Measurements from ENCODE around the gene FGFR3. TPM values are rescaled to one million over a fixed set of nuclear protein-coding genes. Genes with fewer than 3 reads are reported as not detected.

Gene FGFR3
- total and polyA plus RNA-seq, 10 of the 15 experiments (the other 5 are each of a cell fraction or from before 2014, with no cell fraction given): 0.05 to 0.33 (median 0.18) TPM; not detected in 6

GRCh38 chr4:1769692-1770091 lies 23.4 kb upstream of the FGFR3 start (continued):
- TF ChIP-seq E2F8 (IDR thresholded peaks at IDR 0.05; ENCODE audit: low read depth, partially characterized antibody): no peak

GRCh38 chr4:1770245-1770644 lies 22.8 kb upstream of the FGFR3 start:
- Histone ChIP-seq H3K9ac (ENCODE audit: control insufficient read depth, insufficient read depth, low read length) (no peak overlapping the region), H2AFZ (ENCODE audit: control insufficient read depth, low read depth, low read length) (no peak overlapping the region), H3K4me2 (ENCODE audit: control insufficient read depth, insufficient read depth) (no peak overlapping the region), H3K9me3 (replicated peaks; ENCODE audit: control insufficient read depth, insufficient read depth, low read length) (no peaks in the 10 kb centered on the region), H3K4me1 (ENCODE audit: control insufficient read depth, insufficient read depth, low read length) (peaks cover 9% of the 10 kb centered on the region), H3K27ac (ENCODE audit: control insufficient read depth, insufficient read depth) (no peak overlapping the region), H3K4me3 (no peak overlapping the region), H4K20me1 (ENCODE audit: control insufficient read depth, insufficient read depth) (no peaks in the 10 kb centered on the region), H3K27me3 (replicated peaks in 1 of 2; ENCODE audit: control insufficient read depth in 2 of 2, insufficient read depth in 2 of 2, low read length in 1 of 2) (peaks cover 3% of the 10 kb centered on the region in 2 experiments; a peak in 3 of 4 replicates), H3K79me2 (ENCODE audit: control insufficient read depth, insufficient read depth, low read length) (no peaks in the 10 kb centered on the region), H3K36me3 (ENCODE audit: control insufficient read depth in 2 of 2, insufficient read depth in 2 of 2, low read length in 1 of 2) (no peaks in the 10 kb centered on the region)
- ChIA-PET RAD21 (ENCODE audit: unreplicated experiment) (no interaction called here), SMC1A (ENCODE audit: uncharacterized antibody, unreplicated experiment) (no interaction called here), POLR2A (no interaction called here), CTCF (no interaction called here)
- BruUV-seq (replicated peaks): no TSS peak
- ATAC-seq (no peak), FAIRE-seq (no peak), DNase-seq (ENCODE audit: low read depth, low spot score) (no peak)
- in situ Hi-C loops (cut with MboI): no loop called here
- TF ChIP-seq ZNF592 (IDR thresholded peaks at IDR 0.05): no peak
- TF ChIP-seq SPI1 (IDR thresholded peaks at IDR 0.05; ENCODE audit: borderline replicate concordance, insufficient read depth, low read depth, low read length): no peak
- no peak for TF ChIP-seq DPF2 (IDR thresholded peaks at IDR 0.05)
- TF ChIP-seq MLLT1 (IDR thresholded peaks at IDR 0.05): no peak
- TF ChIP-seq IRF5 (IDR thresholded peaks at IDR 0.05; ENCODE audit: borderline replicate concordance): no peak
- intact Hi-C loops (cut with micrococcal nuclease; ENCODE audit: unreplicated experiment): no loop called here
- 52% methylated on average over 30 of the region's 33 CpGs for WGBS (ENCODE audit: insufficient coverage, insufficient replicate concordance, low lambda C conversion rate, missing lambda C conversion rate)
